ENCODE results near the gene IL1R2.

DNA sequence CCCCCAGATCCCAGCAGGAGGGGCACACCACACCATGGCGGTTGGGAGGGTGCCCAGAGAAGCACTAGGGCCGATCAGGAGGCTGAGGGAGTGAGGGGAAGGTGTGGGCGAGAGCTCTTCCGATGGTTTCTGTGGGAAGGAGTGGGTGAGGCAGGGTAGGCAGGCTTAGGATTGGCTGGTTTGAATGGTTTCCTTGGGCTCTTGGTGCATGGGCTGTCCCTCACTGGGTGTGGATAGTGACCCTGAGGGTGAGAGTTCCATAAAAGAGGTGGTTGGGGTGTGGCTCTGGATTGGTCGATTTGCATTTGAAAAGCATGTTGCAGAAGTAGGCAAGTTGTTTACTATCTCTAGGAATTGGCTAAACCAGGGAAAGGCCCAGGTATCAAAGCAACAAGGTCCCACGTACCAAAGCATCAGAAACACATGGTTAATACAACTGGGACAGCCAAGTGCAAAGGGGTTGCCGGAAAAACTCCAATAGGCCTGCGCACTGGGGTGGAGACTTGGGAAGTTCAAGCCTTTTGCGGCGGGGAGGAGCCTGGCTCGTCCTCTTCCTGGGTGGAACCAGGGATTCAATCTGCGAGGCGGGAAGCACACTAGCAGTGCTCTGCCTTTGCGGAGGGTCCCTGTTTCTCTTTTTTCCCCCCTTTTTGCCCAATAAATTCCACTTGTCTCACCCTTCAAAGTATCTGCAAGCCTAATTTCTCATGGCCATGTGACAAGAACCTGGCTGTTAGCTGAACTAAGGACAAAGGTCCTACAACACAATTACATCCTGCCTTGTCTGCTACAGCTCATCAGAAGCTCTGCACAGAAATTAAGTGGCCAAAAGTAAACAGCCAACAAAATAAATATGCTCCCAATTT is 43.2 kb downstream of the IL1R2 start:
- no peak for TF ChIP-seq EZH2 (IDR thresholded peaks at IDR 0.05; ENCODE audit: low read length)
- TF ChIP-seq, protein P1, sequence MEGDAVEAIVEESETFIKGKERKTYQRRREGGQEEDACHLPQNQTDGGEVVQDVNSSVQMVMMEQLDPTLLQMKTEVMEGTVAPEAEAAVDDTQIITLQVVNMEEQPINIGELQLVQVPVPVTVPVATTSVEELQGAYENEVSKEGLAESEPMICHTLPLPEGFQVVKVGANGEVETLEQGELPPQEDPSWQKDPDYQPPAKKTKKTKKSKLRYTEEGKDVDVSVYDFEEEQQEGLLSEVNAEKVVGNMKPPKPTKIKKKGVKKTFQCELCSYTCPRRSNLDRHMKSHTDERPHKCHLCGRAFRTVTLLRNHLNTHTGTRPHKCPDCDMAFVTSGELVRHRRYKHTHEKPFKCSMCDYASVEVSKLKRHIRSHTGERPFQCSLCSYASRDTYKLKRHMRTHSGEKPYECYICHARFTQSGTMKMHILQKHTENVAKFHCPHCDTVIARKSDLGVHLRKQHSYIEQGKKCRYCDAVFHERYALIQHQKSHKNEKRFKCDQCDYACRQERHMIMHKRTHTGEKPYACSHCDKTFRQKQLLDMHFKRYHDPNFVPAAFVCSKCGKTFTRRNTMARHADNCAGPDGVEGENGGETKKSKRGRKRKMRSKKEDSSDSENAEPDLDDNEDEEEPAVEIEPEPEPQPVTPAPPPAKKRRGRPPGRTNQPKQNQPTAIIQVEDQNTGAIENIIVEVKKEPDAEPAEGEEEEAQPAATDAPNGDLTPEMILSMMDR (optimal IDR thresholded peaks at IDR 0.05 in 1 of 3, IDR thresholded peaks at IDR 0.05 in 1 of 3, conservative IDR thresholded peaks at IDR 0.05 in 1 of 3; ENCODE audit: extremely low read depth in 1 of 3, insufficient read depth in 2 of 3, low read length in 3 of 3), result no peak

Data from keratinocyte (primary cell).